Motor neuron (in vitro differentiated cells): ENCODE measurements around the gene CCL25. TPM values are rescaled to one million over a fixed set of nuclear protein-coding genes. Genes with fewer than 3 reads are reported as not detected.
"Not testable (repeated sequence)": the region's sequence is repeated elsewhere in the genome, so short reads cannot be mapped to it uniquely, and the experiment has no call there.

Experiments used
- ATAC-seq, 8 experiments: fragments of 200-7000 bp; cut with Tn5 transposase; replicated peaks in 6 of 8; 2 replicates each; pipeline ENCODE4 v1.8.0; 2021; ENCODE audit warnings: mild to moderate bottlenecking in 8 of 8, moderate library complexity in 8 of 8
- H3K27ac ChIP-seq, 2 donors: fragments of 250-450 bp; sonication (Bioruptor Pico); 2 replicates each; pipeline ENCODE4 v1.9.0; 2021; ENCODE audit warnings: antibody characterized with exemption in 2 of 2, mild to moderate bottlenecking in 2 of 2, moderate library complexity in 1 of 2
- H3K4me1 ChIP-seq, 2 donors: fragments of 250-450 bp; sonication (Bioruptor Pico); replicated peaks in 1 of 2; 2 replicates each; pipeline ENCODE4 v1.6.1; 2021; ENCODE audit warnings: antibody characterized with exemption in 2 of 2, mild to moderate bottlenecking in 2 of 2, moderate library complexity in 1 of 2
- H3K4me3 ChIP-seq, 5 donors: fragments of 250-450 bp; sonication (Bioruptor Pico); 2 replicates each; pipeline ENCODE4 v1.9.0; 2021; ENCODE audit warnings: antibody characterized with exemption in 5 of 5, mild to moderate bottlenecking in 5 of 5, moderate library complexity in 4 of 5
- WGBS, 10 experiments: fragments of 450-650 bp; shearing (Covaris generic); methylation state at CpG; one replicate each; pipeline ENCODE4 v1.0.0; 2022; 5-methylcytosine and 5-hydroxymethylcytosine counted together
- in situ Hi-C, 9 experiments: fragments of 400-800 bp; cut with MboI; loops; one replicate each; pipeline ENCODE4 v1.15.0; 2021; ENCODE audit warnings: low sequenced_read_pairs in 9 of 9, low pct_unique_long_range_greater_than_20kb in 2 of 9; ENCODE audit not compliant: unreplicated experiment in 9 of 9
- total RNA-seq, 8 experiments: library from RNA; unstranded; fragments of 300-600 nt; gene quantifications; 2 replicates each; pipeline versions ENCODE4 v1.2.3 to v1.2.4, GENCODE V29; 2022

CCL25 gene
- total RNA-seq, 8 experiments from 2014 or later: 0.41 to 1.3 (median 0.75) TPM; not detected in 4

GRCh38 chr19:8095354-8095886, 42.9 kb downstream of the CCL25 start:
- no peak overlapping the region for H3K27ac ChIP-seq
- ATAC-seq: no peak
- no peaks in the 10 kb centered on the region for H3K4me1 ChIP-seq
- in situ Hi-C loops: no loop called here
- H3K4me3 ChIP-seq: no peak overlapping the region
- 6 to 100% (median 67%) methylated on average over 1 to 2 of the region's 2 CpGs; no CpG with 5 or more reads in 1 of the 10 experiments for WGBS, 10 experiments

GRCh38 chr19:8096071-8096470, 43.5 kb downstream of the CCL25 start:
- in situ Hi-C loops: no loop called here
- Histone ChIP-seq H3K4me3 (no peak overlapping the region), H3K27ac (no peak overlapping the region), H3K4me1 (no peaks in the 10 kb centered on the region)
- 13 to 100% (median 100%) methylated on average over 1 to 3 of the region's 3 CpGs; no CpG with 5 or more reads in 6 of the 10 experiments for WGBS, 10 experiments
- no peak for ATAC-seq

GRCh38 chr19:8097198-8097597, 44.6 kb downstream of the CCL25 start:
- in situ Hi-C loops: no loop called here
- 0 to 100% (median 84%) methylated on average over 1 to 5 of the region's 10 CpGs; no CpG with 5 or more reads in 3 of the 10 experiments for WGBS, 10 experiments
- no peak for ATAC-seq

GRCh38 chr19:8097681-8098567, 45.4 kb downstream of the CCL25 start:
- Histone ChIP-seq H3K27ac (no peak overlapping the region), H3K4me1 (no peaks in the 10 kb centered on the region), H3K4me3 (no peak overlapping the region)
- WGBS, 10 experiments: 0 to 94% (median 70%) methylated on average over 1 to 5 of the region's 5 CpGs; no CpG with 5 or more reads in 2 of the 10 experiments
- in situ Hi-C loops: no loop called here
- no peak for ATAC-seq

More at GRCh38 chr19:8097198-8097597, 44.6 kb downstream of the CCL25 start:
- H3K27ac ChIP-seq: no peak overlapping the region
- H3K4me3 ChIP-seq: no peak overlapping the region
- H3K4me1 ChIP-seq: no peaks in the 10 kb centered on the region

GRCh38 chr19:8101311-8101710, 48.8 kb downstream of the CCL25 start:
- no peaks in the 10 kb centered on the region for H3K4me1 ChIP-seq
- H3K4me3 ChIP-seq: no peak overlapping the region
- ATAC-seq: no peak
- in situ Hi-C loops: no loop called here
- H3K27ac ChIP-seq: no peak overlapping the region
- WGBS, 10 experiments: 50 to 100% (median 83%) methylated on average over 1 to 2 of the region's 4 CpGs; no CpG with 5 or more reads in 6 of the 10 experiments

GRCh38 chr19:8101910-8102309, 49.4 kb downstream of the CCL25 start:
- in situ Hi-C loops, H3K4me3 ChIP-seq, H3K4me1 ChIP-seq, ATAC-seq, H3K27ac ChIP-seq: not testable (repeated sequence)
- WGBS, 10 experiments: 9 to 100% (median 89%) methylated on average over 1 to 8 of the region's 12 CpGs; no CpG with 5 or more reads in 1 of the 10 experiments

- Histone ChIP-seq H3K4me3 (no peak overlapping the region), H3K27ac (no peak overlapping the region), H3K4me1 (no peaks in the 10 kb centered on the region)
- in situ Hi-C loops: no loop called here
- WGBS, 10 experiments: 0 to 86% (median 73%) methylated on average over 1 to 2 of the region's 2 CpGs; no CpG with 5 or more reads in 1 of the 10 experiments
- no peak for ATAC-seq
These were observed 52.9 kb downstream of the CCL25 start for GRCh38 chr19:8105471-8105870.

- in situ Hi-C loops: no loop called here
- ATAC-seq: no peak
These were observed 54.8 kb downstream of the CCL25 start for GRCh38 chr19:8107301-8107903.

GRCh38 chr19:8108560-8109445, 56.2 kb downstream of the CCL25 start:
- Histone ChIP-seq H3K27ac (no peak overlapping the region), H3K4me3 (no peak overlapping the region), H3K4me1 (no peaks in the 10 kb centered on the region)
- in situ Hi-C loops: no loop called here
- WGBS, 10 experiments: 29 to 92% (median 67%) methylated on average over 1 to 3 of the region's 19 CpGs; no CpG with 5 or more reads in 3 of the 10 experiments
- ATAC-seq: no peak

More at GRCh38 chr19:8107301-8107903, 54.8 kb downstream of the CCL25 start:
- H3K27ac ChIP-seq: no peak overlapping the region
- WGBS, 10 experiments: 0 to 79% (median 48%) methylated on average over 2 of the region's 2 CpGs; no CpG with 5 or more reads in 1 of the 10 experiments
- no peaks in the 10 kb centered on the region for H3K4me1 ChIP-seq
- no peak overlapping the region for H3K4me3 ChIP-seq

- ATAC-seq: no peak
- Histone ChIP-seq H3K4me1 (no peaks in the 10 kb centered on the region), H3K4me3 (no peak overlapping the region), H3K27ac (no peak overlapping the region)
- WGBS, 10 experiments: 0 to 100% (median 76%) methylated on average over 1 to 3 of the region's 12 CpGs; no CpG with 5 or more reads in 4 of the 10 experiments
- in situ Hi-C loops: no loop called here
These were observed 56.9 kb downstream of the CCL25 start for GRCh38 chr19:8109455-8109854.

GRCh38 chr19:8109890-8110662, 57.5 kb downstream of the CCL25 start:
- no peak overlapping the region for H3K4me3 ChIP-seq
- no peak for ATAC-seq
- WGBS, 10 experiments: 0 to 92% (median 33%) methylated on average over 1 to 7 of the region's 7 CpGs; no CpG with 5 or more reads in 5 of the 10 experiments
- no peaks in the 10 kb centered on the region for H3K4me1 ChIP-seq
- in situ Hi-C loops: no loop called here
- H3K27ac ChIP-seq: no peak overlapping the region

GRCh38 chr19:8110931-8111330, 58.4 kb downstream of the CCL25 start:
- WGBS, 10 experiments: 88% methylated on average over 5 of the region's 16 CpGs; no CpG with 5 or more reads in 9 of the 10 experiments
- no peak overlapping the region for H3K4me3 ChIP-seq
- H3K4me1 ChIP-seq: no peaks in the 10 kb centered on the region
- ATAC-seq: no peak
- in situ Hi-C loops: no loop called here
- H3K27ac ChIP-seq: no peak overlapping the region
